BLaER1 (cell line): Measurements from ENCODE around the gene MED9.

Experiments
- H3K27ac ChIP-seq: shearing (Covaris generic); formaldehyde crosslinking; 2 replicates; pipeline ENCODE4 v1.8.1; 2022
- H3K27me3 ChIP-seq: shearing (Covaris generic); formaldehyde crosslinking; 2 replicates; pipeline ENCODE4 v1.8.1; 2022
- H3K36me3 ChIP-seq: shearing (Covaris generic); formaldehyde crosslinking; 2 replicates; pipeline ENCODE4 v1.8.1; 2022
- H3K4me1 ChIP-seq: shearing (Covaris generic); formaldehyde crosslinking; 2 replicates; pipeline ENCODE4 v1.8.1; 2022
- H3K4me2 ChIP-seq: shearing (Covaris generic); formaldehyde crosslinking; 2 replicates; pipeline ENCODE4 v1.8.1; 2022
- H3K4me3 ChIP-seq: shearing (Covaris generic); formaldehyde crosslinking; 2 replicates; pipeline ENCODE4 v1.8.1; 2022
- H3K9ac ChIP-seq: shearing (Covaris generic); formaldehyde crosslinking; 2 replicates; pipeline ENCODE4 v1.8.1; 2022
- H3K9me3 ChIP-seq: shearing (Covaris generic); formaldehyde crosslinking; 2 replicates; pipeline ENCODE4 v1.8.1; 2022
- H4K20me1 ChIP-seq: shearing (Covaris generic); formaldehyde crosslinking; 2 replicates; pipeline ENCODE4 v1.8.1; 2022
- Cebpa-rat ChIP-seq: shearing (Covaris generic); IDR thresholded peaks from 2 replicates; pipeline ENCODE4 v1.8.1; 2022

MED9 gene

DNA sequence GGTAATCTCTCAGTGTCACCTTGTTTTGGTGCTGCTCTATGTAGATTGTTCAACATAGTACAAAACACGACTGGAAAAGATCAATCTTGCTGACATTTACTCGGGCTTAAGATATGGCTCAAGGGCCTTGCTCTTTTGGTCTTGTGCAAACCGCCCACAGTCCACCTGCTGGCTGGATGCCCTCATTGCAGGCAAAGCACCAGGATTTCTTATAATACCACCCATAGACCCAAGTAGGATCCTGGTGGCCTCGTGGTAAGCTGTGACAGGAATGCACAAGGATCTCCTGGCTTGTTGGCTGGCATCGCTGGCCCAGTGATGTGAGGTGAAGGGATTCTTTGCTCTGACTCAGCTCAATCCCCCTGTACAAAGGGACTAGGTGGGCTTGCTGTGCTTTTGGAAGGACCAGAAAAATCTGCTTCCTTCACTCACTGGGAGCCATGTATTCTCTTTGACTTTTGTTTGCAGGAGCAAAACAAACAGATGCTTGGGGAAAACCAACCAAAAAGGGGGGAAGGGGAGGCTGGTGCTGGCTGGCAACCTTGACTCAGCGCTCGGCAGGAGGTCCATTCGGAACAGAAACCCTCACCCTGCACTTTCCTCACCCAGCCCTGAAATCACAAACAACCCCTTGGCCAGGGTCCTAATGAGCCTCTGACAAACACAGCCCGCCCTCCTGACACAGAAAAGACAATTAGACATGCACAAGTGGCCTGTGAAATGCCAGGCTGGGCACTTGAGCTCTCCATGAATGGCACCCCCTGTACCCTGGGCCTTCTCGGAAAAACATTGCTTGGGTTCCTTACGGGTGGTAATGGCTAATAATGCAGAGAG, 36.6 kb upstream of the MED9 start:
- Histone ChIP-seq H3K9ac (no peak overlapping the region), H3K27ac (no peak overlapping the region), H3K36me3 (no peaks in the 10 kb centered on the region), H4K20me1 (no peaks in the 10 kb centered on the region), H3K4me3 (no peak overlapping the region), H3K4me1 (peaks cover 7% of the 10 kb centered on the region; the same call in 1 of the 2 replicates), H3K9me3 (no peaks in the 10 kb centered on the region), H3K4me2 (no peak overlapping the region), H3K27me3 (no peaks in the 10 kb centered on the region)
- TF ChIP-seq Cebpa-rat, result no peak

DNA sequence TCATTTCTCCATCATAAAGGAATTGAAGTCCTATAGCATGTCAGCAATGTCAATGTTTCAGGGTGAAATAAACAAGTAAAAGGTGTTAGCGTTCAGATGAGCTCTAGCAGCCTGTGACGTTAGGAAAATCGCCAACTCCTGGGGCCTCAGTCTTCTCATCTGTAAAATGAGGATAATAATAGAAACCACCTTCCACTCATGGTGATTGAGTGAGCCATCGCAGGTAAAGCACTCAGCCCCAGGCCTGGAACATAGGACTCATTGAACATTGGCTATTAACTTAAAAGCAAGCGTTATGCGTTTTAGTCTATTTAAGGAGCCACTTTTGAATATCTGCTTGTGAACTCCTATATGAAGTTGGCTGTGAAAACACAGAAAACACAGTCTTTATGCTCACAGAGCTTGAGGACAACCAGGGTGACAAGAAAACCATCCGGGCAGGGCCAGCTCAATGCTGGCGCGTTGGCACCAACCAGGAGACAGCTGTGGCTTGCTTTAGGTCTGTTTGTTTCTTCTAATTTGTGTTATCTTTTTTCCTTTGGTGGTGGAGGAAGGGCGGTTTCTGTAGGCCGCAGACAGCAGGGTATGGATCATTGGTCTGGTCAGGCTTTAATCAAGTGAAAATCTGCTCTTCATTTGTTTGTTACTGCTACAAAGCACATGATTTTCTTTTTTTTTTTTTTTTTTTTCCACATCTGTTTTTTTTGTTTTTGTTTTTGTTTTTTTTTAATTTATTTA, 35.7 kb upstream of the MED9 start:
- Histone ChIP-seq H3K9me3 (no peaks in the 10 kb centered on the region), H3K27ac (no peak overlapping the region), H3K4me1 (peaks cover 15% of the 10 kb centered on the region), H3K9ac (no peak overlapping the region), H4K20me1 (no peaks in the 10 kb centered on the region), H3K27me3 (no peaks in the 10 kb centered on the region), H3K4me3 (no peak overlapping the region), H3K4me2 (peak overlapping the region; percentile 5; the same call in 1 of the 2 replicates), H3K36me3 (no peaks in the 10 kb centered on the region)
- TF ChIP-seq Cebpa-rat, result no peak

DNA sequence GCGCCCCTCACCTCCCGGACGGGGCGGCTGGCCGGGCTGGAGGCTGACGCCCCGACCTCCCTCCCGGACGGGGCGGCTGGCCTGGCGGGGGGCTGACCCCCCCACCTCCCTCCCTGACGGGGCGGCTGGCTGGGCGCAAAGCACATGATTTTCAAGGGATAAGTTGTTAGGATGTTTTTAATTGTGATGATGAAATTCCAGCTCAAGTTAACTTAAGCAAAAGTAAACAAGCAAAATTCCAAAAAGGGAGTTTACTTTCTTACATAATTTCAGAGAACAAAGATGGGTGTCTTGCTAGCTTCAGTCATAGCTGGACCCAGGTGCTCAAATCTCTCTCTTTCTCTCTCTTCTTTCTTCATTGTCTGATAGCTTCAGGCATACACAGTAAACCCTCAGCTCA, 33.6 kb upstream of the MED9 start:
- no peak for TF ChIP-seq Cebpa-rat
- Histone ChIP-seq H4K20me1 (no peaks in the 10 kb centered on the region), H3K27ac (no peak overlapping the region), H3K4me3 (no peak overlapping the region), H3K4me2 (no peak overlapping the region), H3K9ac (no peak overlapping the region), H3K9me3 (no peaks in the 10 kb centered on the region), H3K4me1 (peaks cover 35% of the 10 kb centered on the region), H3K36me3 (no peaks in the 10 kb centered on the region), H3K27me3 (no peaks in the 10 kb centered on the region)

- Histone ChIP-seq H3K9ac (no peak overlapping the region), H3K36me3 (no peaks in the 10 kb centered on the region), H3K27me3 (no peaks in the 10 kb centered on the region), H3K4me3 (no peak overlapping the region), H4K20me1 (no peaks in the 10 kb centered on the region), H3K9me3 (no peaks in the 10 kb centered on the region), H3K4me2 (no peak overlapping the region), H3K4me1 (peaks cover 41% of the 10 kb centered on the region), H3K27ac (no peak overlapping the region)
- no peak for TF ChIP-seq Cebpa-rat
Measured at GRCh38 chr17:17445296-17445924, 31.4 kb upstream of the MED9 start.

DNA sequence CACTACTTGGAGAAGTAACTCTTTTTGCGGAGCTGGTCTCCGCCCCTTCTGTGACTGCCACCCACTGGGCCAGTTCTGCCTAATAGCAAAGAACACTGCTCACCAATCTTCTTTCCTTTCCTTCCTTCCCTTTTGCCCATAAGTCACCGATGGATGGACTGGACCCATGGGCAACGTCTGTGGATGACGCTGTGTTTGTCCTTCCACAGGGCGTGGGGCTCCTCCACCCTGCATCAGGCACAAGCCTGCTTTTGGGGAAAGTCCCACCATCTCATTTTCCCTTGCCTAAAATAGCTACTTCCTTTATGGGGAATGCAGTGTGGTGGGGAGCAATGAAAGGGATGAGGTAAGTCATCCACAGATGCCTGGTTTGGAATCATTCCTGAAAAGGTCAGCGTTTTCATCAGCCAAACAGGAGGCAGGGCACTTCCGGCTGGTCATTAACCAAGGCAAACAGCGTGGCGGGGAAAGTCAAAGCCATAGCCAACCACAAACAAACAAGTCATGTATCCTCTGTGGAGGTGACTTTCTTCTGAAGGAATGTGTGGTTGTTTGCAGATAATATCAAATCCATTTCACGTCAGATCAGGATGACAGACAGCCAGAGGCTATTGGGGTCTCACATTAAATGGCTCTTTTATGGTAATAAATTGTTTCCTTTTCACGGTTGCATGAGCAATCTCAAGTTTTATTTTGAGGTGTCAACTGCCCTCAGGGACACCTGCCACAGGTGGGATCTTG, 30.7 kb upstream of the MED9 start:
- H3K27ac ChIP-seq, result no peak overlapping the region

DNA sequence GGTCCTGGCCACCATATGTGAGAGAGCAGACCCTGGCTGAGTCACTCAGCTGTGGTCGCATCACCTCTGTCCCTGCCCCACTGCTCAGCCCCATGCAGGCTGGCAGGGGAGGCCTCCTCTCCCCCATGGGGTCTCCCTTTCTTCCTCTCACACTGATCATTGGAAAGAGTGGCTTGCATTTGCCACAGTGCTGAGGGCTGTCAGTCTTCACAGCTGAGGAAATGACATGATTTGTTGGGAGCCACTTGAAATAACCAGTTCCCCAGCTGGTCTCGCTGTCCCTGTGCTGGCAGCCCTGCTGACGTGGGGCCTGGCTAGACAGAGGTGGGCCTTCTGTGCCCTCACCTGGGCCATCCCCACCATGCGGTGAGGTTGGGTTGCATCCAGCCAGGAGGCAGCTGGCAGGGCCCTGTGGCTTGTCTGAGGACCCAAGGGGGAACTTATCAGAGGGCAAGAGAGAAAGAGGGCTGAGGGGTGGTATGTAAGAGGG, 30.1 kb upstream of the MED9 start:
- TF ChIP-seq Cebpa-rat, result no peak
- Histone ChIP-seq H3K36me3 (no peaks in the 10 kb centered on the region), H3K4me2 (peak overlapping the region; percentile 70), H4K20me1 (no peaks in the 10 kb centered on the region), H3K4me3 (no peak overlapping the region), H3K27ac (no peak overlapping the region), H3K27me3 (no peaks in the 10 kb centered on the region), H3K4me1 (peaks cover 35% of the 10 kb centered on the region), H3K9ac (no peak overlapping the region; the same call in 1 of the 2 replicates), H3K9me3 (no peaks in the 10 kb centered on the region)

More for the DNA sequence above, 30.7 kb upstream of the MED9 start:
- Histone ChIP-seq H4K20me1 (no peaks in the 10 kb centered on the region), H3K4me2 (peak overlapping the region; percentile 70), H3K4me1 (peaks cover 38% of the 10 kb centered on the region), H3K9ac (no peak overlapping the region; the same call in 1 of the 2 replicates), H3K4me3 (no peak overlapping the region), H3K36me3 (no peaks in the 10 kb centered on the region), H3K27me3 (no peaks in the 10 kb centered on the region), H3K9me3 (no peaks in the 10 kb centered on the region)
- TF ChIP-seq Cebpa-rat, result no peak

DNA sequence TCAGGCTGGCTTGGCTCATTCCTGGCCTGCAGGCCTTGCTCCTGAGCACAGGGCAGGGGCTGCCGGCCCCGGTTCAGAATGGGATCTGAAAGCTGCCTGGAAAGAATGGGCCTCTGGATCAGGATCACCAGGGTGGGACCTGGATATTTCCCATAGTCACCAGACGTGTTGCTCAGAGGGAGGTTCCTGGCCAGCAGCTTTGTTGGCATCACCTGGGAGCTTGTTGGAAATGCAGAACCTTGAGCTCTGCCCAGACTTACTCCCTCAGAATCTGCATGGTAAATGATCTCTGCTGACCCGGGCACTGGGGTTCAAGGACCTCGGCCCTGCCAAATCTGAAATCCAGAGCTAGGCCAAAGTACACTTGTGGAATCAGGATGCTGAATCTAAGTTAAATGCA, 29.5 kb upstream of the MED9 start:
- no peaks in the 10 kb centered on the region for H4K20me1 ChIP-seq
- peaks cover 35% of the 10 kb centered on the region for H3K4me1 ChIP-seq
- H3K27ac ChIP-seq, result no peak overlapping the region
- no peak overlapping the region for H3K9ac ChIP-seq
- no peak overlapping the region for H3K4me3 ChIP-seq
- no peaks in the 10 kb centered on the region for H3K9me3 ChIP-seq
- H3K27me3 ChIP-seq, result no peaks in the 10 kb centered on the region
- H3K4me2 ChIP-seq, result peak overlapping the region; percentile 70
- no peak for TF ChIP-seq Cebpa-rat
- no peaks in the 10 kb centered on the region for H3K36me3 ChIP-seq

DNA sequence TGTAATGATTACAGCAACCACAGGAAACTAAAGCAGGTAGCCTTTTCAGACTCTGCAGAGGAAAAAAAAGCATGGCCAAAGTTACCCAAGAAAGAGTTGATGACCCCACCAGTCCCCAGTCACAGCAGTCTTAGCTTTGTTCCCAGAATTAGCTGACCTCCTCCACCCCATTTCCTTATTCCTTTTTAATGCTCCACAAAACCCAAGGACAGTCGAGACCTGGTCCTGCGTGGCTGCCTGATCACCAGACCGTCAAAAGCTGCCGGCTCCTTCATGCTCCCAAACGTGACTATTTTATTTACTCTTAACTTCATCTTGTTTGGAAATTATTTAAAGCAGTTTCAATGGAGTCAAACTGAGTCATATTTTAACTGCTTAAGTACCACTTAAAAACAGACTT, 28.7 kb upstream of the MED9 start:
- Histone ChIP-seq H3K27ac (no peak overlapping the region), H3K4me1 (peaks cover 35% of the 10 kb centered on the region), H3K4me3 (no peak overlapping the region), H4K20me1 (no peaks in the 10 kb centered on the region), H3K27me3 (no peaks in the 10 kb centered on the region), H3K36me3 (no peaks in the 10 kb centered on the region), H3K4me2 (peak overlapping the region; percentile 70; the same call in 1 of the 2 replicates), H3K9me3 (no peaks in the 10 kb centered on the region), H3K9ac (no peak overlapping the region)
- no peak for TF ChIP-seq Cebpa-rat

DNA sequence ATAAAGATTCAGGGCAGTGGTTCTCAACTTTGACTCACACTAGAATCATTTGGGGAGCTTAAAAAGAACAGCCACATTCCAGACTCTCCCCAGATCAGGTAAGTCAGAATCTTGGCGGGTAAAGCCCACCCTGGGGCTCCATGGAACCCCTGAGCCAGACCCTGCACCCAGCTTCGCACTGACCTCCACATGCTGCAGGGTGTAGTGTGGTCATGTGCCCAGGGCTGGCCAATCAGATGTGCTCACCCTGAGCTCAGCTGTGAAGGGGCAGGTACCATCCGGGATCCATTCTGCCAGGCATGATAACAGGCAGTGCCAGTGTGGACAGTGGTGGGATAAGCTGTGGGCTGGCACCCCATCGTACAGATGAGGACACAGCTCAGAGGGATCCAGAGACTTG, 28.1 kb upstream of the MED9 start:
- Histone ChIP-seq H3K4me2 (no peak overlapping the region), H3K4me1 (peaks cover 35% of the 10 kb centered on the region), H3K27ac (no peak overlapping the region), H3K4me3 (no peak overlapping the region), H4K20me1 (no peaks in the 10 kb centered on the region), H3K27me3 (no peaks in the 10 kb centered on the region), H3K9ac (no peak overlapping the region), H3K9me3 (no peaks in the 10 kb centered on the region), H3K36me3 (no peaks in the 10 kb centered on the region)
- TF ChIP-seq Cebpa-rat, result no peak
